Pulmonary artery endothelial cell (primary cell): ENCODE results near the gene FCER2. TPM values are rescaled to one million over a fixed set of nuclear protein-coding genes. Genes with fewer than 3 reads are reported as not detected.
"Not testable (repeated sequence)": the region's sequence is repeated elsewhere in the genome, so short reads cannot be mapped to it uniquely, and the experiment has no call there.

Experiments
- DNase-seq: peaks from one replicate; pipeline ENCODE4 v3.0.0-alpha.2; 2011; ENCODE audit warnings: low read depth, low spot score
- total RNA-seq: library from RNA; depleted of rRNA; stranded (reverse); fragments of >200 nt; gene quantifications from 2 replicates; pipeline ENCODE4 v1.2.3, GENCODE V29; 2014

The FCER2 gene
- total RNA-seq, 1 donor from 2014 or later = not detected

GRCh38 chr19:7652061-7652641 lies 49.8 kb downstream of the FCER2 start:
- no peak for DNase-seq

GRCh38 chr19:7650148-7650547 lies 51.8 kb downstream of the FCER2 start:
- DNase-seq = no peak

DNA sequence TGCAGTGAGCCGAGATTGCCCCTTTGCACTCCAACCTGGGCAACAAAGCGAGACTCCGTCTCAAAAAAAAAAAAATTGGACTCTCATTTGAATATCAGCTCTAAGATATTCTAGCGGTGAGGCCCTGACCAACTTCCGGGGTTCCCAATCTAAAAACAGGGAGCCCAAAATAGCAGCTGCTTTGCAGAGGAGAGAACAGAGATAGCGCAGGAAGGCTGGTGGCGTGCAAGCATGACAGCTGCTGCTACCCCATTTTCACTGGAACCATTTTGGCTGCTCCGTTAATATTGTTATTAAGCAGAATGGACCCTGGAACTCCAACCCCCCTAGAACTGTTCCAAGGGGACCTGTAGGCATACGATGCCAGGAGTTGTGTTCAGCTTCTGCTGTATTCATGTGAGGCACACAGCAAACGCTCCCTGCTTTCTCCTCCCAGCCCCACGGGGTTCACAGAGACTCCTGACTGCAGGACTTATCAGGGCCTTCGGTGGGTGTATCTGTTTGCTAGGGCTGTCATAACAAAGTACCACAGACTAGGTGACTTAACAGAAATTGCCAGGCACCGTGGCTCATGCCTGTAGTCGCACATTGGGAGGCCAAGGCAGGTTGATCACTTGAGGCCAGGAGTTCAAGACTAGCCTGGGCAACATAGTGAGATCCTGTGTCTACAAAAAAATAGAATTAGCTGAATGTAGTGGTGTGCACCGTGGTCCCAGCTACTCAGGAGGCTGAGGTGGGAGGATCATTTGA lies 53.5 kb downstream of the FCER2 start:
- DNase-seq = no peak

DNA sequence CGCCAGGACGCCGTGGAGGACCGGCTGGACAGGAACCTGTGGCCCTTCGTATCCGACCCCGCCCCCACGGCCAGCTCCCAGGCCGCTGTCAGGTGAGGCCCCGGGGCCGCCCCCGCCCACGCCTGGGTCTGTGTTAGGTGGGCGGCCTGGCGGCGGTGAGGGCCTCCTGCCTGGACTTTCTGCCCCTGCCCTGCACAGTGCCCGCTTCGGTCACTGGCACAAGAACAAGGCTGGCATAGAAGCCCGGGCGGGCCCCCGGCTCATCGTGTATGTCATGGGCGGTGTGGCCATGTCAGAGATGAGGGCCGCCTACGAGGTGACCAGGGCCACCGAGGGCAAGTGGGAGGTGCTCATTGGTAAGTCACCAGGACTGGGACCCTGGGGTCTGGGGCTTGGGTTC lies 54.8 kb downstream of the FCER2 start:
- DNase-seq = no peak

GRCh38 chr19:7646426-7646700 lies 55.6 kb downstream of the FCER2 start:
- no peak for DNase-seq

DNA sequence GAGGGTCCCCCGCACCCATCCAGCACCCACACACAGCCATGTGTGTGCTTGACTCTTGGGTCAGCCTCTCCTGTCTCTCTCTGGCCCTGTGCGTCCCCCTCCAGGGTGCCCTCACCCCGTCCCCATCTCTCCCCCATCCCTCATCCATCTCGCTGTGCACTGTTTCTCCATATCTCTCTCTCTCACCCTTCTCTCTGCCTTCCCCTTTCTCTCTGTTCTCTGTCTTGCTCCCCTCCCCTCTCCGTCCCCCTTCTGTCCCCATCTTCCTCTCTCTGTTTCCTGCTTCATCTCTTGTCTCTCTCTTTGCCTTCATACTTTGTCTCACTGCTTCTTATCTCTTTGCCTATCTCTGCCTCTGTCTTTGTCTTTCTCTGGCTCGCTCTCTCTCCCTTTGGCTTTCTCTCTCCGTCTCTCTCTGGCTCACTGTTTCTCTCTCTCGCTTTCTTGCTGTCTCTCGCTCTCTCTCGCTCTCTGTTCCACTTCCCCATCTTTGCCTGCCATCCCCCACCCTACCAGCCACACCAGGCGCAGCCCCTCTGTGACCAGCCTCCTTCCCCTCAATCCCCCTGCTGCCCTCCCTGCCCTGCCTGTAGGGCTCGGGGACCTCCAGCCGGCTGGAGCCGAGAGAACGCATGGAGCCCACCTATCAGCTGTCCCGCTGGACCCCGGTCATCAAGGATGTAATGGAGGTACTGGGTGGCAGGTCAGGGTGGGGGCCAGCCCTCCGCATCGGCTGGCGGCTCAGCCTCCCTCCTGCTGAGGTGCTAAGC lies 56.1 kb downstream of the FCER2 start:
- DNase-seq = no peak

DNA sequence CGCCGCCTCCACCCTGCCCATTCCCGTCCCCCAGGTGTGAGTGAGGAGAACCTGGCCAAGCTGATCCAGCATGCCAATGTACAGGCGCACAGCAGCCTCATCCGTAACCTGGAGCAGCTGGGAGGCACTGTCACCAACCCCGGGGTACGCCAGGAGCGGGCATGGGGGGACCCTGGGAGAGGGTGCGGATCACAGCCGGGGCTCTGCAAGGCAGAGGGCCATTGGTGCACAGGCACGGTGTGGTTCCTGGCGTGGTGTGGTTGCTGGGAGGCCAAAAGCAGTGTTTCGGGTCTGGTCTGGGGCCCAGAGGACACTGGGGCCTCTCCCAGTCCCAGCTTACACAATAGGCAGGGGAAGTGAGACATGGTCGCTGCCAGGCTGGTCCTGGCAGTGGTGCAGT lies 56.8 kb downstream of the FCER2 start:
- no peak for DNase-seq

DNA sequence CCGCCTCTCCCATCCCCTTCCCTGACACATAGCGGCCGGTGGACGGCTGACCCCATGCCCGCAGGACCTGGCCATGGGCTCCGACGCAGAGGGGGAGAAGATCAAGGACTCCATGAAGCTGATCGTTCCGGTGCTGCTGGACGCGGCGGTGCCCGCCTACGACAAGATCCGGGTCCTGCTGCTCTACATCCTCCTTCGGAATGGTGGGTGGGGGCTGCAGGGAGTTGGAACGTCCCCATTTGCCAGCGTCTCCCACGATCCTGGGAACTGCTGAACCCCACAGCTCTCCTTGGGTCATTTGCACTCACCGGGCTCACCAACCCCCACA lies 57.4 kb downstream of the FCER2 start:
- no peak for DNase-seq

DNA sequence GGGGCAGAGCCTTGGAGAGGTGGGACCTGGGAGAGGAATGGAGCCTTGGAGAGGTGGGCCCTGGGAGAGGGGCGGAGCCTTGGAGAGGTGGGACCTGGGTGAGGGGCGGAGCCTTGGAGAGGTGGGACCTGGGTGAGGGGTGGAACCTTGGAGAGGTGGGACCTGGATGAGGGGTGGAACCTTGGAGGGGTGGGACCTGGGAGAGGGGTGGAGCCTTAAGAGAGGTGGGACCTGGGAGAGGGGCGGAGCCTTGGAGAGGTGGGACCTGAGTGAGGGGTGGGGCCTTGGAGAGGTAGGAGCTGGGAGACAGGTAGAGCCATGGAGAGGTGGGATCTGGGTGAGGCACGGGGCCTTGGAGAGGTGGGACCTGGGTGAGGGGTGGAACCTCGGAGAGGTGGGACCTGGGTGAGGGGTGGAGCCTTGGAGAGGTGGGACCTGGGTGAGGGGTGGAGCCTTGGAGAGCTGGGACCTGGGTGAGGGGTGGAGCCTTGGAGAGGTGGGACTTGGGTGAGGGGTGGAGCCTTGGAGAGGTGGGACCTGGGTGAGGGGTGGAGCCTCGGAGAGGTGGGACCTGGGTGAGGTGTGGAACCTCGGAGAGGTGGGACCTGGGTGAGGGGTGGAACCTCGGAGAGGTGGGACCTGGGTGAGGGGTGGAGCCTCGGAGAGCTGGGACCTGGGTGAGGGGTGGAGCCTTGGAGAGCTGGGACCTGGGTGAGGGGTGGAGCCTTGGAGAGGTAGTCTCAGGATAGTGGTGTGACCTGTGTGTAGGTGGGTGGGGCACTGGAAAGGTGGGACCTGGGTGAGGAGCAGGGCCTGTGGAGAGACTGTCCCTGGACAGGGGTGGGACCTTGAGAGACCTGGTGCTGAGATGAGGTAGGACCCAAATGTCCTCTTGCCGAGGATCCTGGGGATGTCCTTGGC lies 58.0 kb downstream of the FCER2 start:
- DNase-seq = not testable (repeated sequence)

- DNase-seq = no peak
Measured at GRCh38 chr19:7643031-7643415, 58.9 kb downstream of the FCER2 start.

DNA sequence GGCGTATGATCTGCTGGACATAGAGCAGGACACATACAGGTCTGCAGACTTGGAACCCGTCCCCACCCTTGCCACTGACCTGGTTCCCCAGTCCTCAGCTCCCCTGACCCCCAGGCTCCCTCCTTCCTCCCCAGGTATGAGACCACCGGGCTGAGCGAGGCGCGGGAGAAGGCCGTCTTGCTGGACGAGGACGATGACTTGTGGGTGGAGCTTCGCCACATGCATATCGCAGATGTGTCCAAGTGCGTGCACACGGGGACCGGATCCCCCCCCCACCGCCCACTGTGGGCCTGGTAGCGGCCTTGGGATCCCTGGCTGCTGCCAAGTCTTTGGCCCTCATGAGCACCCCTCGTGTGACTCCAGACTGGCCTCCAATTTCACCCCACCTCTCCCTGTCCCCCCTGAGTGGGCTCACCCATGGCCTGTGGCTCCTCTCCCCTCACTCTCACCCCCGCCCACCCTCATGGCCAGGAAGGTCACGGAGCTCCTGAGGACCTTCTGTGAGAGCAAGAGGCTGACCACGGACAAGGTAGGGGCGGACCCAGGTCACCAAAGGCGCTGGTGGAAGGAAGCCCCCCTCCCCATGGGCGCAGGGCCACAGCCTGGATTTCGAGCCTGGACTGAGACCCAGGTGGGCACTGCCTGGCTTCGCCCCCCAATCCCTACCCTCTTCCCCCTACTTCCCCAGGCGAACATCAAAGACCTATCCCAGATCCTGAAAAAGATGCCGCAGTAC lies 59.5 kb downstream of the FCER2 start:
- no peak for DNase-seq

- DNase-seq = no peak
Measured at GRCh38 chr19:7641290-7642276, 60.3 kb downstream of the FCER2 start.

GRCh38 chr19:7640803-7641202 lies 61.1 kb downstream of the FCER2 start:
- no peak for DNase-seq

DNA sequence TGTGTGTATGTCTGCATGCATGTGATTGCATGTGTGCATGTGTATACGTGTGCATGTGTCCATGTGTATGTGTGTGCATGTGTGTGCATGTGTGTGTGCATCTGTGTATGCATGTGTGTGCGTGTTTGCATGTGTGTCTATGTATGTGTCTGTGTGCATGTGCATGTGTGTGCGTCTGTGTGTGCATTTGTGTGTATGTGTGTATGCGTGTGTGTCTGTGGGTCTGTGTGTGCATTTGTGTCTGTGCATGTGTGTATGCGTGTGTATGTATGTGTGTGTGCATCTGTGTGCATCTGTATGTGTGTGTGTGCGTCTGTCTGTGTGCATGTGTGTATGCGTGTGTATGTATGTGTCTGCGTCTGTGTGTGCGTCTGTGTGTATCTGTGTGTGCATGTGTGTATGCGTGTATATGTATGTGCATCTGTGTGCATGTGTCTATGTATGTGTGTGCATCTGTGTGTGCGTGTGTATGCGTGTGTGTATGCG lies 62.0 kb downstream of the FCER2 start:
- DNase-seq = no peak

GRCh38 chr19:7638802-7639465 lies 63.0 kb downstream of the FCER2 start:
- no peak for DNase-seq
